C4-2B (cell line): ENCODE measurements around the gene IYD.

Experiments used
- CTCF ChIP-seq: fragments of 450-650 bp; conservative IDR thresholded peaks from 2 replicates; pipeline ENCODE4 v1.5.1; 2017; ENCODE audit warnings: mild to moderate bottlenecking
- ZFX ChIP-seq: fragments of 450-650 bp; IDR thresholded peaks from 2 replicates; pipeline ENCODE4 v1.6.1; 2017

GRCh38 chr6:150346346-150346745 is 22.5 kb upstream of the IYD start:
- TF ChIP-seq CTCF (no peak), ZFX (no peak)
